ENCODE measurements around the gene SELENOK. TPM values are rescaled to one million over a fixed set of nuclear protein-coding genes. Genes with fewer than 3 reads are reported as not detected.

SELENOK gene
- total RNA-seq, 3 donors from 2014 or later, result 37.2 to 56.2 (median 47.2) TPM

- peak in 2 of 3 donors; percentile 54 to 58 for DNase-seq
- Histone ChIP-seq H3K4me1 (ENCODE audit: low read depth) (peaks cover 30% of the 10 kb centered on the region), H3K9me3 (no peaks in the 10 kb centered on the region), H3K4me3 (no peak overlapping the region), H3K36me3 (ENCODE audit: low read depth) (no peaks in the 10 kb centered on the region)
- ATAC-seq, result peak; percentile 34
- intact Hi-C loops (cut with DNase I, micrococcal nuclease), result no loop called here
- no peak for TF ChIP-seq CTCF (IDR thresholded peaks at IDR 0.05)
Measured at GRCh38 chr3:53844262-53845102, 47.2 kb downstream of the SELENOK start.

- H3K9me3 ChIP-seq, result no peaks in the 10 kb centered on the region
- H3K36me3 ChIP-seq (ENCODE audit: low read depth), result no peaks in the 10 kb centered on the region
- TF ChIP-seq CTCF (IDR thresholded peaks at IDR 0.05), result no peak
- ATAC-seq (no peak), DNase-seq (peak in 2 of 3 donors; percentile 35 to 53)
- no peak overlapping the region for H3K4me3 ChIP-seq
- H3K4me1 ChIP-seq (ENCODE audit: low read depth), result peaks cover 30% of the 10 kb centered on the region
- intact Hi-C loops (cut with DNase I, micrococcal nuclease), result no loop called here
Measured at GRCh38 chr3:53843195-53844177, 48.2 kb downstream of the SELENOK start.

- DNase-seq (peak; percentile 79 to 81 (median 80)), ATAC-seq (peak; percentile 65)
- TF ChIP-seq CTCF (IDR thresholded peaks at IDR 0.05), result no peak
- Histone ChIP-seq H3K4me1 (ENCODE audit: low read depth) (peaks cover 30% of the 10 kb centered on the region), H3K9me3 (no peaks in the 10 kb centered on the region), H3K36me3 (ENCODE audit: low read depth) (no peaks in the 10 kb centered on the region), H3K4me3 (no peak overlapping the region)
- intact Hi-C loops (cut with DNase I, micrococcal nuclease), result no loop called here
Measured at GRCh38 chr3:53842436-53843194, 49.0 kb downstream of the SELENOK start.

- Histone ChIP-seq H3K4me3 (no peak overlapping the region), H3K9me3 (no peaks in the 10 kb centered on the region), H3K4me1 (ENCODE audit: low read depth) (peaks cover 26% of the 10 kb centered on the region), H3K36me3 (ENCODE audit: low read depth) (no peaks in the 10 kb centered on the region)
- ATAC-seq (peak; percentile 23), DNase-seq (peak in 2 of 3 donors; percentile 64 to 68)
- TF ChIP-seq CTCF (IDR thresholded peaks at IDR 0.05), result no peak
- intact Hi-C loops (cut with DNase I, micrococcal nuclease), result no loop called here
Measured at GRCh38 chr3:53841296-53841695, 50.4 kb downstream of the SELENOK start.

GRCh38 chr3:53837331-53837730 is 54.3 kb downstream of the SELENOK start:
- intact Hi-C loops (cut with DNase I, micrococcal nuclease), result no loop called here
- Histone ChIP-seq H3K4me3 (no peak overlapping the region), H3K4me1 (ENCODE audit: low read depth) (peaks cover 4% of the 10 kb centered on the region), H3K36me3 (ENCODE audit: low read depth) (no peaks in the 10 kb centered on the region), H3K9me3 (no peaks in the 10 kb centered on the region)
- ATAC-seq (no peak), DNase-seq (no peak)
- no peak for TF ChIP-seq CTCF (IDR thresholded peaks at IDR 0.05)

Measured in mucosa of descending colon (tissue), 3 donors.